ENCODE results near the gene TMEM127.
"Not testable (repeated sequence)": the region's sequence is repeated elsewhere in the genome, so short reads cannot be mapped to it uniquely, and the experiment has no call there.

TMEM127 gene

GRCh38 chr2:96247009-96247408 lies 18.8 kb downstream of the TMEM127 start:
- DNase-seq (ENCODE audit: low read depth, low spot score): no peak
- no peak overlapping the region for H3K4me3 ChIP-seq (ENCODE audit: low read length)

GRCh38 chr2:96245609-96246390 lies 20.0 kb downstream of the TMEM127 start:
- DNase-seq (ENCODE audit: low read depth, low spot score): no peak

GRCh38 chr2:96243843-96244242 lies 22.0 kb downstream of the TMEM127 start:
- DNase-seq (ENCODE audit: low read depth, low spot score): no peak

More at GRCh38 chr2:96245609-96246390, 20.0 kb downstream of the TMEM127 start:
- H3K4me3 ChIP-seq (ENCODE audit: low read length): no peak overlapping the region

DNA sequence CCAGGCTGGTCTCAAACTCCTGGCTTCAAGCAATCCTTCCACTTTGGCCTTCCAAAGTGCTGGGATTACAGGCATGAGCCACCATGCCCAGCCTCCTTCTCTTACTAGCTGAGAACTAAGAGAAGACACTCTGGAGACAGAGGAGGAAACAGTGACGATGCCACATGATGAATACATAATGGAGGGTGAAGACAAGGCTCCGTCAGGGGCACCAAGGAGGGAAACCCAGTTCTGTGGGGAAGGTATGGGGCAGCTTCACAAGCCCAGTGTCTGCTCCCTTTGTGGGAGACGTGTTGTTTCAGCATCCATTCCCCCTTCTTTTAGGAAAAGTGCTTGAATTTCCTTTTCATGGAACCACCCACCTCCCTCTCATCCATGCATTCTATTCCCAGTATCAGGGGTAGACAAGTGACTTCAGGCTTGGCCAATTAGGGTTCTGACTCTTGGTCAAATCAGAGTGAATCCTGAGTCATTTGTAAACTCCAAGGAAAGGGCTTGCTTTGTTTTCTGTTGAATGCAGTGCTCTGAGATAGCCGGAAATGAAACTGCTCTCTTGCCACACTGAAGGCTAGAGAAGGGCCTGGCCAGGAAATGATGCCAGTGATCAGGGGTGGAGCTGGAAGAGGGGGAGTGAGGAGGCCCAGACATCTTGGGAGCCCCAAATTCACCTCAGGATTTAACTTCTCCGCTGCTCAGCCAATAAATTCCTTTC lies 23.7 kb downstream of the TMEM127 start:
- peak; percentile 28 for DNase-seq (ENCODE audit: low read depth, low spot score)
- no peak overlapping the region for H3K4me3 ChIP-seq (ENCODE audit: low read length)

More at GRCh38 chr2:96243843-96244242, 22.0 kb downstream of the TMEM127 start:
- no peak overlapping the region for H3K4me3 ChIP-seq (ENCODE audit: low read length)

- DNase-seq (ENCODE audit: low read depth, low spot score): no peak
- H3K4me3 ChIP-seq (ENCODE audit: low read length): no peak overlapping the region
These were observed 24.6 kb downstream of the TMEM127 start for GRCh38 chr2:96241227-96241626.

GRCh38 chr2:96240341-96241038 lies 25.3 kb downstream of the TMEM127 start:
- H3K4me3 ChIP-seq (ENCODE audit: low read length): no peak overlapping the region
- no peak for DNase-seq (ENCODE audit: low read depth, low spot score)

- H3K4me3 ChIP-seq (ENCODE audit: low read length): no peak overlapping the region
- DNase-seq (ENCODE audit: low read depth, low spot score): no peak
These were observed 26.0 kb downstream of the TMEM127 start for GRCh38 chr2:96239745-96240264.

DNA sequence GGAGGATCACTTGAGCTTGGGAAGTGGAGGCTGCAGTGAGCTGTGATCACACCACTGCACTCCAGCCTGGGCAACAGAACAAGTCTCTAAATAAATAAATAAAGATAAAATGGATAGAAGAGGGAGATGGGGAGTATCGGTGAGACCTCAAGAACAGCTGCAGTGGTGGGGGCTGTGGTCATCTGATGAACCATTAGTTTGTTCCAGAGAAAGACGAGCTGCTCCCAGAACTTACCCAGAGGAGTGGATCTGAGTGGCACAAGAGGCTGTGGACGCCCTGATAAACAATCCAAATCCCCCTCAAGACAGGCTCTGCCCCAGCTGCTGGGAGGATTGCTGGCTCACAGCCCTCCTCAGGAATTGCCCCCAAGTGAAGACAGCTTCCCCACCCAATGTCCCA lies 26.7 kb downstream of the TMEM127 start:
- no peak overlapping the region for H3K4me3 ChIP-seq (ENCODE audit: low read length)
- DNase-seq (ENCODE audit: low read depth, low spot score): no peak

GRCh38 chr2:96238266-96238665 lies 27.5 kb downstream of the TMEM127 start:
- DNase-seq (ENCODE audit: low read depth, low spot score): no peak

DNA sequence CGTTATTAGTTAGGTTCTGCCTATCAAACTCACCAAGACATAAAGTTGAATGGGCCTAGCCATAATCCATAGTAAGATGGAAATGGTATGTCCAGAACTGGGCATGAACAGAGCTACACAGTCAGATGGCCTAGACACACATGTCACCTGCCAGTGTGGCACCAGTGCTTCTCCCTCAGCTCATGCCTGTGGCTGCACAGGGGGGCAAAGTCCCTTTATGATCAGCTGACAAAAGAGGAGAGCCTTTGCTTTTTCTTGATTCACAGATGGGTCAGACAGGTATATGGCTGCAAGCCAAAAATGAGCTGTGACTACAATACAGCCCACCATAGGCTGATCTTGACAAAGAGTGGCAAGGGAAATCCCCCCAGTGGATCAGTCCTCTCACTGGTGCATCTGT lies 28.9 kb downstream of the TMEM127 start:
- no peak for DNase-seq (ENCODE audit: low read depth, low spot score)
- H3K4me3 ChIP-seq (ENCODE audit: low read length): no peak overlapping the region

More at GRCh38 chr2:96238266-96238665, 27.5 kb downstream of the TMEM127 start:
- no peak overlapping the region for H3K4me3 ChIP-seq (ENCODE audit: low read length)

DNA sequence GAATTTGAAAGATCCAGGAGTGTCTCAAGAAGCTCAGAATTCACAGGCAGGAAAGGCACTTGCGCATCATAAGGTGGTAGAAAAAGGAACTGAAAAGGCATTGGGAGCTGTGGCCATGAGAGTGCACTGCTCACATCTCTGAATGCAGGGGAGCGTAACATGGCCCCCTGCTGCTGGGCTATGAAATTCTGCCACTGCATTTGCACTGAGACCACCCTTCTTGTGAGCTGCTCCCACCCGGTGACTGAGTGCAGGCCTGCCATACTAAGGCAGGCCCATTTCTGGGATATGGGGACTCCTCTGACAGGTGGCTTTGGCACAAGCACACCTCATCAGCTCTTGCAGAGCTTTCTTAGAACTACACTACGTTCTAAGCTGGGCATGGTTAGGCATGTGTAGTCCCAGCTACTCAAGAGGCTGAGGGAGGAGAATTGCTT lies 31.9 kb downstream of the TMEM127 start:
- H3K4me3 ChIP-seq (ENCODE audit: low read length): no peak overlapping the region
- peak; percentile 6 for DNase-seq (ENCODE audit: low read depth, low spot score)

DNA sequence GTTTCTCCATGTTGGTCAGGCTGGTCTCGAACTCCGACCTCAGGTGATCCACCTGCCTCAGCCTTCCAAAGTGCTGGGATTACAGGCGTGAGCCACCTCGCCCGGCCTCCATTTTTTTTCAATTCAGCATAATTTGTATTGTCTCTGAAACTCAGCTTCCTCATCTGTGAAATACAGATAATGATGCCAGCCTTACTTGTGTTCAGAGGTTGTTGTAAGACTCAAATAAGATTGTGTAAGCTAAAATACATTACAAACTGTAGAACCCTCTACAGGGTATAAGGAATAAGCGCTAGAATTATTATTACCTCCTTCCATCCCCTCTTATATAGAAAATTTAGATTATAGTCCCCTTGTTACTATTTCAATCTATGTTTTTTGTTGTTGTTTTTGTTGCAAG lies 32.4 kb downstream of the TMEM127 start:
- no peak for DNase-seq (ENCODE audit: low read depth, low spot score)
- no peak overlapping the region for H3K4me3 ChIP-seq (ENCODE audit: low read length)

DNA sequence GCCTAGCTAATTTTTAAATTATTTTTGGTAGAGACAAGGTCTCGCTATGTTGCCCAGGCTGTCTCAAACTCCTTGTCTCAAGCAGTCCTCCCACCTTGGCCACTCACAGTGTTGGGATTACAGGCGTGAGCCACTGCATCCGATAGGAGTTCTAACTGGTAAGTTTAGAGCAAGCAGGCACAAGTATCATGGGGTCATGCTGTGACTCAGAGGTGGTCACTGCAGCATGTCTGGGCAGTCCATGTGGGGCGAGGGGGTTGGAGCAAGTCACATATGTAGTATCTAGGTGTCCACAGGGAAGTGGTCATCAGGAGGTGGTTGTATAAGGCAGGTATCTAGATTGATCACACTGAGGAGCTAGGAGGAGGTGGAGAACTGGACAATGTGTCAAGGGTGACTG lies 34.5 kb downstream of the TMEM127 start:
- no peak for DNase-seq (ENCODE audit: low read depth, low spot score)
- no peak overlapping the region for H3K4me3 ChIP-seq (ENCODE audit: low read length)

GRCh38 chr2:96225016-96225533 lies 40.7 kb downstream of the TMEM127 start:
- H3K4me3 ChIP-seq (ENCODE audit: low read length): no peak overlapping the region
- no peak for DNase-seq (ENCODE audit: low read depth, low spot score)

DNA sequence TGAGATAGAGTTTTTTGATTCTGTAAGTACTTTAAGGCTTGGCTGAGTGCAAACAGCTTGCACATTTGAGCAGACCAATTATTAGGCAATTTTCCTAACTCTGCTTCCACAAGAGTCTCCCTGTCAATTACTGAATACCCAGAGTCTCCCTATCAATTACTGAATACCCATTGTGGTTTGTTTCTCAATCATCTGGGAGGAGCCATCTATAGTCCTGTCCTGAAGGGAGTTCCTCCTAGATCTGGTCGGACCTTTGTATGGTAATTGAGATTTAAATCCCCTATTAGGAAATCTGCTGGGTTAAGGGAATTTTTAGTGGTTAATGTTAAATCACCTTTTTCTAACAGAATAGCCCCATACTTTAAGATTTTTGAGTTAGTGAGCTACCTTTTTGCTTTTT lies 44.7 kb downstream of the TMEM127 start:
- not testable (repeated sequence) for DNase-seq (ENCODE audit: low read depth, low spot score); H3K4me3 ChIP-seq (ENCODE audit: low read length)

GRCh38 chr2:96219959-96220358 lies 45.8 kb downstream of the TMEM127 start:
- H3K4me3 ChIP-seq (ENCODE audit: low read length); DNase-seq (ENCODE audit: low read depth, low spot score): not testable (repeated sequence)

DNA sequence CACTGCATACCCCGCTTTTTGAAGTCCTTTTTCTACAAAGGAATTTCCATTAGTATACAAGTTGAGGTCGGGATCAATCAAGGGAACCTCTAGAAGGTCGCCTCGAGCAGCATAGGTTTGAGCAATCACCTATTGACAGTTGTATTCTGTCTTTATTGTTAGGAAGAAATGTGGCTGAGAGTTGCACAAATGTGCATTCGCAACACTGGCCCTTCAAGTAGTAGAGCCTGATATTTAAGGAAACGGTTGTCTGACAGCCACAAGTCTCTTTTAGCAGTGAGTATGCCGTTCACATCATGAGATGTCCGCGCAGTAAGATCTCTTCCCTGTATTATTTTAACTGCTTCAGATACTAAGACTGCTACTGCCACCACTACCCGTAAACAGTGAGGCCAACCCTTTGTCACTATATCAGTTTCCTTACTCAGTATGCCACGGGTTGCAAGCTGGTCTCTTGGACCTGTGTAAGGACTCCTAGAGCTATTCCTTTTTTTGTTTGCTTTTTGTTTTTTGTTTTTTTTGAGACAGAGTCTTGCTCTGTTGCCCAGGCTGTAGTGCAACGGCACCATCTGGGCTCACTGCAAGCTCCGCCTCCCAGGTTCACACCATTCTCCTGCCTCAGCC lies 47.2 kb downstream of the TMEM127 start:
- no peak overlapping the region for H3K4me3 ChIP-seq (ENCODE audit: low read length)
- DNase-seq (ENCODE audit: low read depth, low spot score): no peak

DNA sequence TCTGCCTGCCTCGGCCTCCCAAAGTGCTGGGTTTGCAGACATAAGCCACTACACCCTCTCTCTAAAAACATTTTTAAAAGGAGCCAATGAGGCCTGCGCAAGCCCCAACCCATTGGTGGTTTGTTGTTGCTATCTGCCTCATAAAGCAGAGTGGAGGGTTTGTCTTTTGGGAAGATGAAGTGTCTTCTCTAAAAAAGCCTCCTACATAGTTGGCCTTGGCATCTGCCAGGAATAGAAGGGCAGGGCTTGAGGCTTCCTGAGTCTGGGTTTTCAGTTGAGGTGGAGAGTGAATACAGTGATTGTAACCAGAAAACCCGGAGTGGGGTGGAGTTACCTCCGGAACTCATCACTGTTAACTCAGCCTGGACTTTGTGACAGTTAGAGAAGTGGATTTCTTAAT lies 51.2 kb downstream of the TMEM127 start:
- DNase-seq (ENCODE audit: low read depth, low spot score): no peak
- H3K4me3 ChIP-seq (ENCODE audit: low read length): no peak overlapping the region

DNA sequence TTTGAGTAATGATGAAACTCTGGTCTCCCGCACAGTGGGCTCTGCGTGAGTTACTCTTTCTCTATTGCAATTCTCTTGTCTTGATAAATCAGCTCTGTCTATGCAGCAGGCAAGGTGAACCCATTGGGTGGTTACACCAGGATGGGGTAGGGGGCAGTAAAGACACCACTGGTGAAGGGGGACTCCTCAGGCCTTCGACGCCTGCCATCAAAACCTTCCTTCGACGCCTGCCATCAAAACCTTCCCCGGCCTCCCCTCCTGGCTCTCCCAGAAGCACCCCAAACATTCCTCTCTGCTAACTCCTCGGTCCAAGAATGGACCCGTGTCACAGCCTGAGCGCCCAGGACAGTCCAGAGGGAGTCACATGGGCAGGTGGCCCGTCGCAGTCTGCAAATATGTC lies 52.4 kb downstream of the TMEM127 start:
- no peak for DNase-seq (ENCODE audit: low read depth, low spot score)
- no peak overlapping the region for H3K4me3 ChIP-seq (ENCODE audit: low read length)
